Stomach (tissue), 9 donors: Measurements from ENCODE around the gene TP73. TPM values are rescaled to one million over a fixed set of nuclear protein-coding genes. Genes with fewer than 3 reads are reported as not detected.

Source experiments
- DNase-seq, 2 donors: peaks; one replicate each; pipeline versions ENCODE4 v3.0.0 to v3.0.0-alpha.2; 2013 to 2019
- H3K27ac ChIP-seq, 5 donors: fragments of 200-600 bp in 4 of 5; sonication (generic) in 4 of 5; one replicate each; pipeline ENCODE4 v1.5.1; 2013 to 2019; ENCODE audit warnings: mild to moderate bottlenecking in 1 of 5, moderate library complexity in 1 of 5
- H3K27me3 ChIP-seq, 3 donors: fragments of 200-600 bp; sonication (generic); one replicate each; pipeline ENCODE4 v1.5.1; 2017 to 2019; ENCODE audit warnings: mixed run types in 1 of 3
- H3K36me3 ChIP-seq, 4 donors: fragments of 200-600 bp; sonication (generic); 1 replicate in 3 of 4; 2 replicates in 1 of 4; pipeline ENCODE4 v1.5.1; 2016 to 2019
- H3K4me1 ChIP-seq, 4 donors: fragments of 200-600 bp; sonication (generic); one replicate each; pipeline ENCODE4 v1.5.1; 2016 to 2019
- H3K4me3 ChIP-seq, 4 donors: fragments of 200-600 bp; sonication (generic) in 3 of 4; one replicate each; pipeline ENCODE4 v1.5.1; 2016 to 2019; ENCODE audit warnings: mild to moderate bottlenecking in 1 of 4
- H3K9me3 ChIP-seq, 4 donors: fragments of 200-600 bp; sonication (generic); one replicate each; pipeline ENCODE4 v1.5.1; 2016 to 2019
- CTCF ChIP-seq, 7 experiments: fragments of 450-650 bp in 4 of 7; fragments of 200-600 bp in 3 of 7; sonication (generic) in 3 of 7; IDR thresholded peaks; one replicate each; pipeline ENCODE4 v1.5.1; 2016 to 2019; ENCODE audit warnings: antibody characterized with exemption in 7 of 7, control low read depth in 2 of 7, mild to moderate bottlenecking in 1 of 7
- EP300 ChIP-seq: sonication (generic); formaldehyde crosslinking; IDR thresholded peaks from one replicate; pipeline ENCODE4 v1.6.1; 2017; ENCODE audit warnings: antibody characterized with exemption
- POLR2A ChIP-seq, 4 donors: fragments of 450-650 bp; IDR thresholded peaks; one replicate each; pipeline ENCODE4 v1.6.1; 2016; ENCODE audit warnings: antibody characterized with exemption in 4 of 4, control low read depth in 2 of 4, mild to moderate bottlenecking in 1 of 4, moderate library complexity in 1 of 4
- POLR2AphosphoS5 ChIP-seq, 3 donors: sonication (generic); formaldehyde crosslinking; IDR thresholded peaks; one replicate each; pipeline ENCODE4 v1.6.1; 2016; ENCODE audit warnings: antibody characterized with exemption in 3 of 3
- whole genome bisulfite sequencing, 5 donors: extraction: QIAGEN DNeasy Blood & Tissue Kit in 3 of 5; methylation state at CpG; one replicate each; pipeline versions ENCODE4 v1.1.5 to v1.1.7; 2013 to 2018; 5-methylcytosine and 5-hydroxymethylcytosine counted together
- intact Hi-C: fragments of 100-400 bp; cut with DNase I; formaldehyde crosslinking; loops from one replicate; pipeline ENCODE4 v1.15.1; 2023; ENCODE audit warnings: low total_unique reads
- polyA plus RNA-seq, 3 donors: library from polyadenylated mRNA; stranded (reverse); fragments of 200-250 nt; gene quantifications; one replicate each; pipeline ENCODE4 v1.2.3, GENCODE V29; 2013
- total RNA-seq, 5 donors: library from RNA; depleted of rRNA; stranded (reverse); fragments of >200 nt; gene quantifications; one replicate each; pipeline versions ENCODE4 v1.1.0 to v1.2.3, GENCODE V29; 2014 to 2016
- donor health status: healthy with polysubstance abuse.
- donor health status: Bipolar disorder and iron deficiency.
- donor health status: healthy.

Gene TP73
- total and polyA plus RNA-seq, 8 donors = 0.25 to 9.8 (median 1.4) TPM; not detected in 4

- H3K9me3 ChIP-seq = no peaks in the 10 kb centered on the region
- no peak for DNase-seq
- no peak overlapping the region for H3K27ac ChIP-seq
- no peak overlapping the region for H3K4me3 ChIP-seq
- WGBS, 5 donors = 82 to 87% (median 86%) methylated on average over 9 to 13 of the region's 13 CpGs
- H3K4me1 ChIP-seq = peaks cover 15 to 19% (median 17%) of the 10 kb centered on the region in 4 donors
- no peaks in the 10 kb centered on the region for H3K36me3 ChIP-seq
- intact Hi-C loops = no loop called here
- peaks cover 15 to 75% (median 38%) of the 10 kb centered on the region in 3 donors for H3K27me3 ChIP-seq
- TF ChIP-seq CTCF (IDR thresholded peaks at IDR 0.05) (no peak), POLR2A (IDR thresholded peaks at IDR 0.05) (no peak), EP300 (no peak), POLR2AphosphoS5 (IDR thresholded peaks at IDR 0.05) (no peak)
Observed at GRCh38 chr1:3656450-3657095, 4.3 kb downstream of the TP73 start.

GRCh38 chr1:3657096-3657475 lies 4.8 kb downstream of the TP73 start:
- no peak for DNase-seq
- intact Hi-C loops = no loop called here
- Histone ChIP-seq H3K4me1 (peaks cover 10 to 14% (median 12%) of the 10 kb centered on the region in 4 donors), H3K27me3 (peaks cover 11 to 73% (median 33%) of the 10 kb centered on the region in 3 donors), H3K27ac (no peak overlapping the region), H3K4me3 (no peak overlapping the region), H3K9me3 (no peaks in the 10 kb centered on the region), H3K36me3 (no peaks in the 10 kb centered on the region)
- WGBS, 5 donors = 69 to 79% (median 71%) methylated on average over 5 to 6 of the region's 6 CpGs
- TF ChIP-seq POLR2AphosphoS5 (IDR thresholded peaks at IDR 0.05) (no peak), POLR2A (IDR thresholded peaks at IDR 0.05) (no peak), CTCF (IDR thresholded peaks at IDR 0.05) (no peak), EP300 (no peak)

GRCh38 chr1:3657578-3658230 lies 5.4 kb downstream of the TP73 start:
- no peak for TF ChIP-seq POLR2AphosphoS5 (IDR thresholded peaks at IDR 0.05)
- no peak for TF ChIP-seq EP300
- no peak for TF ChIP-seq POLR2A (IDR thresholded peaks at IDR 0.05)
- TF ChIP-seq CTCF (IDR thresholded peaks at IDR 0.05) = no peak
- H3K4me1 ChIP-seq = peaks cover 4 to 8% (median 5%) of the 10 kb centered on the region in 4 donors
- no peak for DNase-seq
- H3K27ac ChIP-seq = no peak overlapping the region
- WGBS, 5 donors = 80 to 86% (median 86%) methylated on average over 22 to 26 of the region's 26 CpGs
- no peaks in the 10 kb centered on the region for H3K36me3 ChIP-seq
- peaks cover 6 to 73% (median 27%) of the 10 kb centered on the region in 3 donors for H3K27me3 ChIP-seq
- intact Hi-C loops = no loop called here
- no peaks in the 10 kb centered on the region for H3K9me3 ChIP-seq
- H3K4me3 ChIP-seq = no peak overlapping the region

GRCh38 chr1:3658231-3658615 lies 5.9 kb downstream of the TP73 start:
- H3K4me1 ChIP-seq = peaks cover 0 to 3% (median under 1%) of the 10 kb centered on the region in 4 donors
- H3K27me3 ChIP-seq = peaks cover under 1 to 70% (median 22%) of the 10 kb centered on the region in 3 donors
- no peak overlapping the region for H3K4me3 ChIP-seq
- TF ChIP-seq CTCF (IDR thresholded peaks at IDR 0.05) = no peak
- TF ChIP-seq EP300 = no peak
- TF ChIP-seq POLR2A (IDR thresholded peaks at IDR 0.05) = no peak
- no peak for TF ChIP-seq POLR2AphosphoS5 (IDR thresholded peaks at IDR 0.05)
- no peak overlapping the region for H3K27ac ChIP-seq
- intact Hi-C loops = no loop called here
- no peaks in the 10 kb centered on the region for H3K36me3 ChIP-seq
- WGBS, 5 donors = 50 to 76% (median 72%) methylated on average over 14 of the region's 14 CpGs
- DNase-seq = no peak
- H3K9me3 ChIP-seq = no peaks in the 10 kb centered on the region
